HG02840 (cell line): ENCODE data around the gene SMURF1.
"Not testable (repeated sequence)": the region's sequence is repeated elsewhere in the genome, so short reads cannot be mapped to it uniquely, and the experiment has no call there.

Experiments
- ATAC-seq: cut with Tn5 transposase; IDR thresholded peaks from one replicate; pipeline ENCODE4 v1.9.1; 2021; ENCODE audit warnings: mild to moderate bottlenecking, moderate library complexity, moderate number of reproducible peaks; ENCODE audit not compliant: unreplicated experiment, low FRiP score

SMURF1 gene

GRCh38 chr7:99124236-99124635, 19.7 kb downstream of the SMURF1 start:
- no peak for ATAC-seq

- ATAC-seq, result no peak
These were observed 20.3 kb downstream of the SMURF1 start for GRCh38 chr7:99123571-99124033.

- no peak for ATAC-seq
These were observed 21.1 kb downstream of the SMURF1 start for GRCh38 chr7:99122762-99123161.

GRCh38 chr7:99121496-99122021, 22.3 kb downstream of the SMURF1 start:
- ATAC-seq, result no peak

GRCh38 chr7:99120916-99121315, 23.0 kb downstream of the SMURF1 start:
- no peak for ATAC-seq

- no peak for ATAC-seq
These were observed 23.4 kb downstream of the SMURF1 start for GRCh38 chr7:99120501-99120900.

- no peak for ATAC-seq
These were observed 25.8 kb downstream of the SMURF1 start for GRCh38 chr7:99118077-99118476.

GRCh38 chr7:99116144-99116543, 27.8 kb downstream of the SMURF1 start:
- ATAC-seq, result no peak

- ATAC-seq, result no peak
These were observed 28.5 kb downstream of the SMURF1 start for GRCh38 chr7:99115379-99115778.

GRCh38 chr7:99112979-99113378, 30.9 kb downstream of the SMURF1 start:
- no peak for ATAC-seq

GRCh38 chr7:99112097-99112496, 31.8 kb downstream of the SMURF1 start:
- ATAC-seq, result peak; percentile 77

GRCh38 chr7:99111591-99111990, 32.3 kb downstream of the SMURF1 start:
- ATAC-seq, result no peak

- ATAC-seq, result no peak
These were observed 34.5 kb downstream of the SMURF1 start for GRCh38 chr7:99109108-99110051.

- no peak for ATAC-seq
These were observed 35.3 kb downstream of the SMURF1 start for GRCh38 chr7:99108613-99109012.

- no peak for ATAC-seq
These were observed 37.1 kb downstream of the SMURF1 start for GRCh38 chr7:99106821-99107241.

- no peak for ATAC-seq
These were observed 37.5 kb downstream of the SMURF1 start for GRCh38 chr7:99106411-99106810.

- ATAC-seq, result no peak
These were observed 38.2 kb downstream of the SMURF1 start for GRCh38 chr7:99105756-99106155.

GRCh38 chr7:99104631-99105030, 39.3 kb downstream of the SMURF1 start:
- no peak for ATAC-seq

- ATAC-seq, result not testable (repeated sequence)
These were observed 40.1 kb downstream of the SMURF1 start for GRCh38 chr7:99103836-99104235.

- ATAC-seq, result no peak
These were observed 40.9 kb downstream of the SMURF1 start for GRCh38 chr7:99102809-99103690.

GRCh38 chr7:99102361-99102760, 41.5 kb downstream of the SMURF1 start:
- ATAC-seq, result no peak
